AG04450 (cell line): ENCODE results near the gene ADAMTSL2. TPM values are rescaled to one million over a fixed set of nuclear protein-coding genes. Genes with fewer than 3 reads are reported as not detected.

Experiments
- CTCF ChIA-PET: fragments of 300-600, 350-600 bp; formaldehyde crosslinking; extraction: SDS; loops from one replicate; lab custom pipeline; 2022; ENCODE audit warnings: antibody characterized with exemption, inconsistent platforms; lab: Charles Lee
- POLR2A ChIA-PET: fragments of 350-600 bp; formaldehyde crosslinking; extraction: SDS; loops from one replicate; lab custom pipeline; 2021; ENCODE audit warnings: antibody characterized with exemption, inconsistent platforms; lab: Yijun Ruan, JAX
- DNase-seq: peaks from one replicate; pipeline ENCODE4 v3.0.0-alpha.2; 2011; ENCODE audit warnings: low read depth, low spot score
- H3K27ac ChIP-seq: one replicate; pipeline ENCODE4 v1.5.1; 2012; ENCODE audit warnings: low read depth, low read length, control low read depth
- H3K27me3 ChIP-seq: one replicate; pipeline ENCODE4 v1.6.0; 2012; ENCODE audit warnings: low read length; ENCODE audit not compliant: control insufficient read depth, insufficient read depth
- H3K4me3 ChIP-seq: 2 replicates; pipeline ENCODE4 v1.5.1; 2011; ENCODE audit warnings: mild to moderate bottlenecking, low read depth, low read length, control low read depth
- H3K9me3 ChIP-seq: 2 replicates; pipeline ENCODE4 v1.5.1; 2012; ENCODE audit warnings: low read length; ENCODE audit not compliant: control insufficient read depth, insufficient read depth
- polyA plus RNA-seq: library from polyadenylated mRNA; depleted of rRNA; stranded (reverse); fragments of >200 nt; gene quantifications from 2 replicates; pipeline ENCODE4 v1.2.3, GENCODE V29; 2011
- TF ChIP-seq, protein P1 (sequence below): IDR thresholded peaks from 2 replicates; pipeline ENCODE4 v1.5.1; 2011; ENCODE audit warnings: low read depth, low read length, control low read depth, inconsistent platforms

The ADAMTSL2 gene
- polyA plus RNA-seq, 1 experiment, result not detected

DNA sequence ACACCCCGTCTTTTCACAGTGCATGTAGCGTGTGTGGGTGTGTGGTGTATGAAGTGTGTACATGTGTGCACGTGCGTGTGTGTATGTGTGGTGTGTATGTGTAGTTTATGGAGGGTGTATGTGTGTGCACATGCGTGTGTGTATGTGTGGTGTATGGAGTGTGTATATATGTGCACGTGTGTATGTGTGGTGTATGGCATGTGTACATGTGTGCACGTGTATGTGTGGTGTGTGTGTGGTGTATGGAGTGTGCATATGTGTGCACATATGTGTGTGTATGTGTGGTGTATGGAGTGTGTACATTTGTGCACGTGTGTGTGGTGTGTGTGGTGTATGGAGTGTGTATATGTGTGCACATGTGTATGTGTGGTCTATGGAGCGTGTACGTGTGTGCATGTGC lies 22.9 kb upstream of the ADAMTSL2 start:
- ChIA-PET POLR2A (no interaction called here), CTCF (no interaction called here)
- H3K9me3 ChIP-seq, result peaks cover 16% of the 10 kb centered on the region; the same call in 1 of the 2 replicates
- H3K27me3 ChIP-seq, result peaks cover 44% of the 10 kb centered on the region
- H3K4me3 ChIP-seq, result no peak overlapping the region
- TF ChIP-seq, protein P1, sequence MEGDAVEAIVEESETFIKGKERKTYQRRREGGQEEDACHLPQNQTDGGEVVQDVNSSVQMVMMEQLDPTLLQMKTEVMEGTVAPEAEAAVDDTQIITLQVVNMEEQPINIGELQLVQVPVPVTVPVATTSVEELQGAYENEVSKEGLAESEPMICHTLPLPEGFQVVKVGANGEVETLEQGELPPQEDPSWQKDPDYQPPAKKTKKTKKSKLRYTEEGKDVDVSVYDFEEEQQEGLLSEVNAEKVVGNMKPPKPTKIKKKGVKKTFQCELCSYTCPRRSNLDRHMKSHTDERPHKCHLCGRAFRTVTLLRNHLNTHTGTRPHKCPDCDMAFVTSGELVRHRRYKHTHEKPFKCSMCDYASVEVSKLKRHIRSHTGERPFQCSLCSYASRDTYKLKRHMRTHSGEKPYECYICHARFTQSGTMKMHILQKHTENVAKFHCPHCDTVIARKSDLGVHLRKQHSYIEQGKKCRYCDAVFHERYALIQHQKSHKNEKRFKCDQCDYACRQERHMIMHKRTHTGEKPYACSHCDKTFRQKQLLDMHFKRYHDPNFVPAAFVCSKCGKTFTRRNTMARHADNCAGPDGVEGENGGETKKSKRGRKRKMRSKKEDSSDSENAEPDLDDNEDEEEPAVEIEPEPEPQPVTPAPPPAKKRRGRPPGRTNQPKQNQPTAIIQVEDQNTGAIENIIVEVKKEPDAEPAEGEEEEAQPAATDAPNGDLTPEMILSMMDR, result no peak
- DNase-seq, result no peak
- no peak overlapping the region for H3K27ac ChIP-seq

DNA sequence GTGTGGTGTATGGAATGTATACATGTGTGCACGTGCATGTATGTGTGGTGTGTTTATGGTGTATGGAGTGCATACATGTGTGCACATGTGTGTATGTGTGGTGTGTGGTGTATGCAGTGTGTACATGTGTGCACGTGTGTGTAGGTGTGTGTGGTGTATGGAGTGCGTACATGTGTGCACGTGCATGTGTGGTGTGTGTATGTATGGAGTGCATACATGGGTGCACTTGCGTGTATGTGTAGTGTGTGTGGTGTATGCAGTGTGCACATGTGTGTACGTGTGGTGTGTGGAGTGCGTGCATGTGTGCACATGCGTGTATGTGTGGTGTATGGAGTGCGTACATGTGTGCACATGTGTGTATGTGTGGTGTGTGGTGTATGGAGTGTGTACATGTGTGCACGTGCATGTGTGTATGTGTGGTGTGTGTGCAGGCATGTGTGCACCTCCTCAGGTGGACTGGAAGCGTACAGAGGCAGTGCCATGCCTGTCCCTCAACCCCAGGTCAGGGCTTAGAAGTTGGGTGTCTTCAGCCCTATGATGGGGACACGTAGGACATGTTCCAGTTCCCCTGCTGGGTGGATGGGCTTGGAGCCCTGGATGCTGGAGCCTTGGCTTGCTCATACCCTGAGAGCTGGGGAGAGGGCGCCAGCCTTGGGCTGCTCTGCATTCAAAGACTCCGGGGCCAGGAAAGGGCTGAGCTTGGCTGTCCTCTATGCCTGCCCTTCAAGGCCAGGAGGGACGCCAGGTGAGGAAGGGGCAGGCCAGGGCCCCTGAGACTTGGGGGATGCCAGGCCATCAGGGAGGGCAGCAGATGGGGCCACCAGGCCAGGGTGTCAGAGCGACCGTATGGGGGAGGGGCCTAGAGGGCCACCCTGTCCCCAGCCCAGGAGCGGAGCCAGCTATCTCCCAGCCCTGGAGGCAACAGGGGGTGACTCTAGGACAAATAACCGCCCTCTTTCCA lies 22.0 kb upstream of the ADAMTSL2 start:
- no peak overlapping the region for H3K27ac ChIP-seq
- H3K4me3 ChIP-seq, result no peak overlapping the region
- peaks cover 16% of the 10 kb centered on the region; the same call in 1 of the 2 replicates for H3K9me3 ChIP-seq
- TF ChIP-seq, protein P1, result no peak
- POLR2A ChIA-PET, result no interaction called here
- H3K27me3 ChIP-seq, result peaks cover 46% of the 10 kb centered on the region
- CTCF ChIA-PET, result no interaction called here
- no peak for DNase-seq

DNA sequence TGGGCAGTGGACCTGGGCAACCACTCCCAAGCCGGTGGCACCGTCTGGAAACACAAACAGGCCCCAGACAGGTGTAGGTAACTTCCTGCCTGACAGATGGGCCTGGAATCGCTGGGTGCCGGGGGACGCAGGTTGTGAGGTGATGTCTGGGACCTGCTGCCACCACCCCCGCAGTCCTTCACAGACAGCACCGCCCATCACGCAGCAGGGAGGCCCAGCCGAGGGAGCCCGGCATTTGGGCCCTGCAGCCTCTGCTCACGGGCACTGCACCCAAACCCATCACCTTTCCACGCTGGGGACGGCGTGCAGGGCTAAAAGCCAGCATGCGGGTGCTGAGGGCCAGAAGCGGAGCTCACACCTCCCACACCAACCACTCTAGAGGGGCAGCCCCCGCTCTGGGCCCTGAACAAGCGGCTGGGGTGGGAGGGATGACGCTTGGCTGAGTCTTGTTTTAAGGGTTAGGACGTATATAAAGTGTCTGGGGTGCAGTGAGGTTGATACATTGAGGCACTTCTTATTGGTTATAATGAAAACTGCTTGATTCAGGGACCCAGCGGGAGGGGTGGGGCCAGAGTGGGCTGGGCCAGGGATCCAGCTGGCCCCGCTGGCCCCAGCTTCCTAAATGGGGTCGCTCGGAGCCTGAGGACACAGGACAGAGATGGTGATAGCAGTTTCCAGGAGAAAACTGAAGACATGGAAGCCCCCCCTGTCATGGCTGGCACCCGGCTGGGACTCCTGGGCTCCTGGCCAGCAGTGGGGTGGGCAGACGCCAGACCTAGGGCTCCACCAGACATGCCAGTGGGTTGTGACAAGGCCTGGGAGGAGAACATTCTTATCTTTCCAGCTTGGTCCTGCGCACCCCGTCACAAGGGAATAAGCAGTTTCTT lies 21.0 kb upstream of the ADAMTSL2 start:
- no peak for DNase-seq
- ChIA-PET CTCF (no interaction called here), POLR2A (no interaction called here)
- H3K27me3 ChIP-seq, result peaks cover 46% of the 10 kb centered on the region
- TF ChIP-seq, protein P1, result no peak
- no peak overlapping the region for H3K4me3 ChIP-seq
- H3K9me3 ChIP-seq, result peaks cover 16% of the 10 kb centered on the region; the same call in 1 of the 2 replicates
- no peak overlapping the region for H3K27ac ChIP-seq

DNA sequence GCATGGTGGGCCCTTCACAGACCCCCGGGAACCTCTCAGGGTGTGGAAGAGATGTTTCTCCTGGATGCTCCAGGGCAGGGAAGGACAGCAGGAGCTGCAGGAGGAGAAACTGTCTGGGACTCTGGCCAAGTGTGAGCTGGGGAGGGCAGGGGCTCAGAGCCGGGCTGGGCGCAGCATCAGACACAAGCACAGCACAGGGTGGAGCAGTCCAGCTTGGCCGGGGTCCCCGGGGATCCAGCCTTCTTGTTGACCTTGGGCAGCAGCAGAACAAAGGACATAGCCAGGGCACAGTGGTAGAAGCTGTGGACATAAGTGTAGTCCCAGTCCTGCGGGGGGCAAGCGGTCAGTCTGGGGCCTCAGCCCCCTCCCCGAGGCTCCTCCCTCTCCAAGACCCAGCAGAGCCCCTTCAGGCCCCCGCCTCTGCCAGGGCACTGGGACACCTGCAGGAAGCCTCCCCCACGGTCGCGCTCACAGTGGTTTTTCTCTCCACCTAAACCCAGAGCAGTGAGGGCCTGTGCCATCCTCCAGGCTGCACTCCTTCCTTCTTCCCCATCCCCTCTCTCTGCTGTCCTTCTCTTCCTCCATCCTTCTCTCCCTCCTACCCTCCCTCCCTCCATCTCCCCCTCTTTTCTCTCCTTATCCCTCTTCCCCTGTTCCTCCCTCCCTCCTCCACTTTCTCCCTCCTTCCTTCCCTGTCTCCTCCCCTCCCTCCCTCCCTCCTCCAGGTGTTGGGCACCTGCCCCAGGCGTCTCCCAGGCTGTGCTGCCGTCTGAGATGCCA lies 19.9 kb upstream of the ADAMTSL2 start:
- CTCF ChIA-PET, result no interaction called here
- H3K4me3 ChIP-seq, result no peak overlapping the region
- H3K27ac ChIP-seq, result no peak overlapping the region
- TF ChIP-seq, protein P1, result no peak
- peaks cover 16% of the 10 kb centered on the region; the same call in 1 of the 2 replicates for H3K9me3 ChIP-seq
- H3K27me3 ChIP-seq, result peaks cover 47% of the 10 kb centered on the region
- DNase-seq, result no peak
- POLR2A ChIA-PET, result no interaction called here
